AG20443 (cell line): ENCODE measurements around the gene EEIG1.

Experiments
- DNase-seq: peaks from one replicate; pipeline ENCODE4 v3.0.0; 2012; ENCODE audit warnings: low spot score, mixed read lengths

EEIG1 gene

GRCh38 chr9:127941062-127941960 is 39.5 kb downstream of the EEIG1 start:
- DNase-seq: no peak

DNA sequence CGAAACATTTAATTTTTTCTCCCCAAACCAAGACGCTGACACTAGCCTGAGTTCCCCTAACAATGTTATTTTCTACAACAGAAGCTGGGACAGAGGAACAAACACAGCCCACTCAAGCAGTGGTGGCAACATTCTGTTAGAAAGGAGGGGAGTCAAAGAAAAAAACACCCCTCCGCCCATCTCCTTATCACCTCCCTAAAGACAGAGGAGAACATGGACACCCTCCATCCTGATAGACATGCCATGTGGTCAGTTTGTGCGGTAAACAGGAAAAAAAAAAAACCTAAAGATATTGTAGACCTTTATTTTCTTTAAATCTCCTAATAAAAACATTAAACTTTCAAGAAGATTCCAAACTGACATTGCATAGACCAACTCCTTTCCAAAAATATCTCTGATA is 40.2 kb downstream of the EEIG1 start:
- DNase-seq: no peak

DNA sequence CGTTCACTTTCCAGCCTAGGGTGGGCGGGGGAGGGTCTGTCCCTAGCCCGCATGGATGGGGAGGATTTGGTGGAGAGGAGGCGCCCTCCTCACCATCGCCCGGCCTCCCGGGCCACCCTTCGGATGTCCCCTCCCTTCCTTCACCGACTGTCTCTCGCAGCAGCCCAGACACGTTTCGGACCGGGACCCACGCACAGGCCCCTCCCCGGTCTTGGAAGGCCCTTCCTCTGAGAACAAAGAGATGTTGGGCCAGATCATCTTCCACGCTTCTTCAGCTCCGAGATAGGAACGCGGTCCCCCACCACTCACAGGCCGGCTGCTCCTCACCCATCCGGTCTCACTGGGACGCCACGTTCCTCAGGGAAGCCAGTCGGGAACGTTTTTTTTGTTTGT is 42.5 kb downstream of the EEIG1 start:
- DNase-seq: no peak

DNA sequence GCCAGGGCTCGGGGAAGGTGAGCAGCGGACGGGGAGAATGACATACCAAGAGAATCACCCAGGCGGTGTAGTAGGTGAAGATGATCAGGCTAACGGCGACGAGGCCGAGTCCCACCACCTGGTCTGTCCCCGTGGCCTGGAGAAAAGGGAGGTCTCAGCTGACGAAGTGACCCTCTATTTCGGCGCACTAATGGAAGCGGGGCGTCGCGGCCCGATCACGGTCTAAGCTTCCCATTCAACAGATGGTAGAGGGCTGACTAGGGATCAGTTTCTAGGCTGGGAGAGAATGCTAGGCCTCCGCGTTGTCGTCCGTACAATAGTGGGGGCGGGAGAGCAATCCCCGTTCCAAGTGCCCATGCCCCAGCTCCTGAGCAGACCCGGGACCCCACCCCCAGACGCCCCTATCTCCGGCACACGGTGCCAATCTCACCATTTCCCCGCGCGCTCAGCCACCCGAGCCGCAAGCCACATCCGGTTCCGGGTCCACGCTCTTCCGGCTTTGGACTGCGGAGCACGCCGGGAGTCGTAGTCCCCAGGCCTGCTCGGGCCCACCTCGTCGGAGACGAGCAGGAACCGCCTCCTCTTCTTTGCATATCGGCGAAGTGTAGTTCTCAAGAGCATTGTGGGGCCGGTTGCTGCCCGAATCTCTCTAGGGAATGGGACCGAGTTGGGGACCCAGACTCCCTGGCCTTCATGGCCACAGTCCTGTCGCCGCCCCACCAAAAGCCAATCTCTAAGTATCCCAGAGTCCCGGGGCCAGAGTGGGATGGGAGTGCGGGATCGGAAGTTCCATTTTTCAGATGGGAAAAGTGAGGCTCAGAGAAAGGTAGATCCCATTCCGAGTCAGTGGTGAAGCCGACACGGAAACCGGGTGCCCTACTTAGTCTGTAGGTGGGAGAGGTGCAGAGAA is 43.1 kb downstream of the EEIG1 start, which contains the start of gene DPM2:
Gene DPM2, minus strand, starts transcription at position 467 of the 910 bp plus-strand sequence. Its CDS starts 34 bp downstream, at position 433.
- peak; percentile 93 for DNase-seq

DNA sequence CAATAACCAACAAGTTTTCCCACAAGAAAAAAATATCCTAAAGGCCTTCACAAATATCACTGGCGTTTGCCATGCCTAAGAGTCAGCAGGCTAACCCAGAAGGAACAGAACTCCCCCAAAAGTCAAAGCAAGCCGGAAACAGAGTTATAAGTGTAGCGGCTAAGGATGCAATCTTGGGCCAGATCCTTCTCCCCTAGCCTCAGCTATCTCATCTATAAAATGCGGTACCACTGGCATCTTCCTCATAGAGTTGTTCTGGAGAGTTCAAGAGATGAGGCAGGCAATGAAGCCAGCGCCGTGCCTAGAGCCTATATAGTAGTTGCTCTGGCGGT is 43.8 kb downstream of the EEIG1 start:
- no peak for DNase-seq

- DNase-seq: no peak
These were observed 44.4 kb downstream of the EEIG1 start for GRCh38 chr9:127936347-127936852.

DNA sequence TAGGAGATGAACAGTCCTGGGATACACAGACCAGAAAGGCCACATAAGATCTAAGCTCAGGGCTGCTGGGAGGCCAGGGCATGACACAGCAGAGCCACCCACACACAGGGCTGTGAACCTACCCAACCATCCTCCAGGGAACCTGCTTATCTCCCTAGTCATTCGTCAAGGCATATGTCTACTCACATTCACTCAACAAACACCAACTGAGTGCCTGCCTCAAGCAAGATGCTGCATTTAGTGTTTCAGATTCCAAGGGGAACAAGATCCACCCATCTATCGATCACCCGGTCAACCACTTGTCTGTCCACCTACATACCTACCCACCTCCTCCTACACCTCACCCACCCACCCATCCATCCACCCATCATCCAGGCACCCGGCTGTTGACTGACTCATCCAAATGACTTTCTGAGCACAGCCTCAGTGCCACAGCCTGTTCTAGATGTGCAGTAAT is 45.0 kb downstream of the EEIG1 start:
- no peak for DNase-seq

DNA sequence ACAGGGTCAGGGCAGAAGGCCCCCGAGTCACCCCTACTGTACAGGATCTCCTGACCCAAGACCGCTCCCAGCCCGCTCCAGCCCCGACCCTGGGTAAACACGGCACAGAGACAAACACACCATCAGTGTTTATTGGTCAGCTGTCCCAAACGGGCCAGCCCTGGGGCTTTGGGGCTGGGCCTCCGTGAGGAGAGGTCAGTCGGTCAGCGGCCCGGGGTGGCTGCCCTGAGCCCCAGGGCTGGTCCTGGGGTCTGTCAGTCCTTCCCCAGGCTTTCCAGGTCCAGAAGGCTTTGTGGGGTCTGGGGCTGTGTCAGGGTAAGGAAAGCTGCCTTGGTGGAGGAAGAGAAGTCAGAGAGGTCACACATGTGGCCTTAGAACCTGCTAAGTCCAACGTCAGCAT is 45.8 kb downstream of the EEIG1 start:
- DNase-seq: no peak

DNA sequence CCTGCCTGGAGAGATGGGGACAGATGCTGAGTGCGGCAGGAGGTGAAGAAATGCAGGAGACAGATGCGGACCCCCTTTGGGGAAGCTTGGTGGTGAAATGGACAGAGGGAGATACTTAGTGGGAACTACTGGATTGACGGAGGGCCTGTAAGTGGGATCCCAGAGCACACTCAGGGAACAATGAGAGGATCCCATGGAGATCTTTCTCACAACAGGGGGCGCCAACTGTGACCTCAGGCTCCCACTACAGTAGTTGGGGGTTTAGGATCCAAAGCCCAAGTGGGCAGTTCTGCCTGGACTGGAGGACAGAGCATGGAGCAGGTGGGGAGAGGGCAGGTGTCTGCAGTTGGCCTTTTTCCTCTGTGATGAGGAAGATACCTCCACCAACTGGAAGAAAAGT is 46.5 kb downstream of the EEIG1 start:
- no peak for DNase-seq

DNA sequence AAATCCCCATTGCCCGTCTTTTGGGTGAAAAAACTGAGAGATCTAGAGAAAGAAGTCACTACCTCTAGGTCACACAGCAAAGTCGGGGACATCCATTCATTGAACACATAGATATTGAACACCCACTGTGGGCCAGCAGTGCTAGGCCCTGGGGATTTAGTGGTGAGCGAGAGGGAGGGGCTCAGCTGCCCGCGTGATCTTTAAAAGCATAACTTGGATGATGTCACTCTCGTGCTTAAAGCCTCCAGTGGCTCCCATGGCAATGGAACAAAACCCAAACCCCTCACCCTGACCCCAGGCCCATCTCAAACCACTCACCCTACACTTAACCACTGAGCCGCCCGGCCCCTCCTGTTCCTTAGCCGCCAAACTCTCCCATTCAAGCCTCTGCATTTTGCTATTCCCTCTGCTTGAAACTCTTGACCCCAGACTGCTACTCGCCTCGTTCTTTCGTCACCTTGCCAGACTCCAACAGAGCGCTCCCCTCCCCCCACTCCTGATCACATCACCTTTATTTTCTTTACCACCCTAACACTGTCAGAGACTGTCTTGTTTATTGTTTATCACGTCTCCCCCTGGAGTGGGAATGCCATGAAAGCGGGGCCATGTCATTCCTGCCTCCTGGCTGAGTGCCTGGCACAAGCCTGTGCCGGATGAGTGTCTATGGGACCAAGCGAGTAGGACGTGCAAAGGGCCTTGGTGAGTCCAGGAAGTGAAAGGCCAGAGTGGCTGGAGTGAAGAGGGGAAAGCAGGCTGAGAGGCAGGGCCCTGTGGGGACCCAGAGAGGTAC is 49.5 kb downstream of the EEIG1 start:
- DNase-seq: peak; percentile 59
